Fibroblast of skin of back (primary cell): Measurements from ENCODE around the gene TFCP2L1.

ENCODE experiments used
- DNase-seq: peaks from one replicate; pipeline ENCODE4 v3.0.0-alpha.2; 2013

TFCP2L1 gene

GRCh38 chr2:121170577-121170976 lies 114.4 kb downstream of the TFCP2L1 start:
- no peak for DNase-seq

GRCh38 chr2:121167411-121167810 lies 117.6 kb downstream of the TFCP2L1 start:
- DNase-seq: no peak
